GM21737 (cell line): ENCODE results near the gene KLF17.

Experiments used
- ATAC-seq: cut with Tn5 transposase; IDR thresholded peaks from one replicate; pipeline ENCODE4 v1.9.1; 2021; ENCODE audit warnings: mild to moderate bottlenecking, moderate library complexity; ENCODE audit not compliant: unreplicated experiment

KLF17 gene

GRCh38 chr1:44151332-44151731 is 32.7 kb downstream of the KLF17 start:
- no peak for ATAC-seq

DNA sequence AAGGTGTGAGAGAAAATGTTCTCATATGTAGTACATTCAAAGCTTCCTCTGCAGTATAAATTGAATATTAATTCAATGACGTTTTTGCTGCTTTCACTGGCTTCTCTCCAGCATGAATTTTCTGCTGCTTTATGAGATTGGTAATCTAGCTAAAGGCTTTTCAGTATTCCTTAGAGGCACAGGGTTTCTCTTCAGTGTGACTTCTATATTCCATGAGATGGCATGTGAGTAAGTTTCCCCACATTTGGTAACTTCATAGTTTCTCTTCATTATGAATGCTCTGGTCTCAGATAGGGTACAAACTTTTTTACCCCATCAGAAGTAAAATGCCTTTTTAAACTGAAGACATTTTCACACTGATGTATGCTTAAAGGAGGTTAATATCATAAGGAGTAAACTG is 33.2 kb downstream of the KLF17 start:
- no peak for ATAC-seq

DNA sequence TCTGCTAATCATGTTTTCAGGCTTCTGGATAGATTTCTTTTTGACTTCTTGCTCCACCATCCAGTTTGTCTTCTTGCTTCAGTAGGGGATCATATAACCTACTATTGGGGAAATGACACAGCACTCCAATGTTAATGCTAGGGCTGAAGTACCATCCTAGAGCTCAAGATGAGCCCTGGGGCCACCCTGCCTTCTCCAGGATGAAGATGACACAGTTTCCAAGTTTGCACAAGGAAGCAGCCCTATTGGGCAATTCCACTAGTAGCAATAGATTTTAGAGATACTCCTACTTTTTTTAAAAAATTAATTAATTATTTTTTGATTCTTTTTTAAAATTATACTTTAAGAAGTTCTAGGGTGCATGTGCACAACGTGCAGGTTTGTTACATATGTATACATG is 34.1 kb downstream of the KLF17 start:
- ATAC-seq: no peak

DNA sequence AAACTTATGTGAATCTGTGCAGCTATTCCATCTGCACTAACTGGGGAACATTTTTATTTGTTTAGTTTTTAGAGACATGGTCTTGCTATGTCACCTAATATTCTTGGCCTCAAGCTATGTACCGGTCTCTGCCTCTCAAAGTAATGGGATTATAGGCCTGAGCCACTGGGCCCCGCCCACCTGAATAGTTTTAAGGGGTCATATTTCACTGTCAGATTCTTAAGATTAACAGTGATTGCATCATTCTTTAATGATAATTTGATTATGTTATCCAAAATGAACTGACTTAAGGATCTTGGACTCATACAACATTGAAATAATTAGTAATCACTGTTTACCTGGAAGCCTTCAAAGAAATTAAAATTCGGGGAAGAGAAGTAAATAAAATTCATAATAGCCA is 35.4 kb downstream of the KLF17 start:
- no peak for ATAC-seq

GRCh38 chr1:44157903-44158302 is 39.3 kb downstream of the KLF17 start:
- ATAC-seq: no peak

DNA sequence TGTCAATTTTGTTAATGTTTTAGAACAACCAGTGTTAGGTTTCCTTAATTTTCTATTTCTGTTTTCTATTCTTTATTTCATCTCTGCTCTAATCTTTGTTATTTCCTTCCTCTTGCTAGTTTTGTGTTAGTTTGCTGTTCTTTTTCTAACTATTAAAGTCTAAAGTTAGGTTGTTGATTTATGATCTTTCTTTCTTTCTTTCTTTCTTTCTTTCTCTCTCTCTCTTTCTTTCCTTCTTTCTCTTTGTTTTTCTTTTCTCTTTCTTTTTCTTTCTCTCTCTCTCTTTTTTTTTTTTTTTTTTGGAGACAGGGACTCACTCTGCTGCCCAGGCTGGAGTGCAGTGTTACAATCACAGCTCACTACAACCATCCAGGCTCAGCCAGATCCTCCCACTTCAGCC is 40.2 kb downstream of the KLF17 start:
- no peak for ATAC-seq

DNA sequence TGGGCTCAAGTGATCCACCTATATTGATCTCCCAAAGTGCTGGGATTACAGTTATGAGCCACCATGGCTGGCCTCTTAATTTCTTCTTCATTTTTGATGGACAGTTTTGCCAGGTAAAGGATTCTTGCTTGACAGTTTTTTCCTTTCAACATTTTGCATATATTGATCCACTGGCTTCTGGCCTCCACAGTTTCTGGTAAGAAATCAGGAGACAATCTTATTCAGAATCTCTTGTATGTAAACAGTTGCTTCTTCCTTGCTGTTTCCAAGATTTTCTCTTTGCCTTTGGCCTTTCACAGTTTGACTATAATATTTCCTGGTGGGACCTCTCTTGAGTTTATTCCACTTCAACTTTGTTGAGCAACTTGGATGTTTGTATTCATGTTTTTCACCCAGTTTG is 42.9 kb downstream of the KLF17 start:
- no peak for ATAC-seq

DNA sequence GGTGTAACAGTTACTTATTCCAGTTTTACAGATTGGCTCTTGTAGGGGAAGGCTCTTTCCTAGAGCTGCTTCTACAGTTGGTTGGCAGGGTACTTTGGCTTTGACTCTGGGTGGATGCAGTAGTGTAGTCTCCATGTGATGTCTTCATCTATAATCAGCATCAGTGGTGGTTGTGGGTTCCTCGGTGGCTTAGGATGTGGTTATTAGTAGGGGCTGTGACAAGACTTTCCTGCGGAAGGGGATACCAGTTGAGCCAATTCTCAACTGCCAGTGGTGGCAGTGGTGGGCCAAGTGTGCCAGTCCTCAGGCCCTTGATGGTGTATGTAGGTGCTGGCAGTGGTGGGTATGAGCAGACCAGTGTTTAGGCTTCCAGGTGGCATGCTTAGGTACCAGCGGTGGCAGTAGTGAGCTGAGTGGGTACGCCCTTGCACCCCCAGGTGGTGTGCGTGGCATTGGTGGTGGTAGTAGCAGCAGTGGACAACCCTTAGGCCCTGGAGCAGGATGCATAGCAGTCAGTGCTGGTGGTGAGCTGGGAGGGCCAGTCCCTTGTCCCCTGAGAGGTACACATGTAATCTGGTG is 50.0 kb downstream of the KLF17 start:
- no peak for ATAC-seq

DNA sequence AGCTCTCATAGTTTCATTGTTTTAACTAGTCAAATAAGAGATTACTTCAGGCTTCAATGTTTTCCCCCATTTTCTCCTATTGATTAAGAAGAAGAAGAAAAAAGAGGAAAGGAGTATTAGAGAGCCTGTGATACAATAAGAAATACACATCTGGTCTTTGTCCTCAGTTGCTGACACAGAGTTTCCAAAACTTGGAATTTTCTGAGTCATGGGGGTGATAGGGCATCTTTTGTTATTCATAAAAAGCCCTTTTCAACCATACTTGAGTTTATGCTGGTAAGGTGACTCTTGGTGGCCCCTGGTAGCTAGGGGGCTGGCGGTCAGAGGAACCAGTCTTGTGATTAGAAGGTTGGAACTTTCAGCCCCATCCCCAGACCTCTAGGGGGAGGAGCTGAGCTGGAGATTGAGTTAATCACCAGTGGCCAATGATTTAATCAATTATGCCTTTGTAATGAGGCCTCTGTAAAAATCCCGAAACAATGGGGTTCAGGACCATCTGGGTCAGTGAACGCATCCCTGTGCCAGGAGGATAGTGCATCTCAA is 51.7 kb downstream of the KLF17 start:
- no peak for ATAC-seq

- ATAC-seq: no peak
Observed at GRCh38 chr1:44174630-44175029, 56.0 kb downstream of the KLF17 start.
